OCI-M1 (cell line): ENCODE data around the gene PARP9.
"Not testable (repeated sequence)": the region's sequence is repeated elsewhere in the genome, so short reads cannot be mapped to it uniquely, and the experiment has no call there.

Experiments used
- DNase-seq: peaks from one replicate; lab custom pipeline; 2025; lab: John Stamatoyannopoulos, UW

Gene PARP9

GRCh38 chr3:122576174-122576940, 12.3 kb upstream of the PARP9 start:
- DNase-seq: peak; percentile 38

DNA sequence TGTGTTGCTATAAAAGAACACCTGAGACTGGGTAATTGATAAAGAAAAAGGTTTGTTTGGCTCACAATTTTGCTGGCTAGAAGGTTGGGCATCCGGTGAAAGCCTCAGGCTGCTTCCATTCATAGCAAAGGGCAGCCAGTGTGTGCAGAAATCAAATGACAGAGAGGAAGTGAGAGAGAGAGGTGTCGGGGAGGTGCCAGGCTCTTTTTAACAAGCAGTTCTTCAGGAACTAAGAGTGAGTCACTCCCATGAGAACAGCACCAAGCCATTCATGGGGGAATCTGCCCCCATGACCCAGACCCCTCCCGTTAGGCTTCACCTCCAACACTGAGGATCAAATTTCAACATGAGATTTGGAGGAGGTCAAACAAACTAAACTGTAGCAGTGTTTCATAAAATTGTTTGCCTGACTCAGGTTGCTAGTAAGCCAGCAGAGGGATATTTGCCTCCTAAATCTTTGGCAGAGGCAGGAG, 8.9 kb upstream of the PARP9 start:
- DNase-seq: peak; percentile 22

- no peak for DNase-seq
Observed at GRCh38 chr3:122568755-122569154, 4.7 kb upstream of the PARP9 start.

GRCh38 chr3:122568131-122568530, 4.0 kb upstream of the PARP9 start:
- not testable (repeated sequence) for DNase-seq

DNA sequence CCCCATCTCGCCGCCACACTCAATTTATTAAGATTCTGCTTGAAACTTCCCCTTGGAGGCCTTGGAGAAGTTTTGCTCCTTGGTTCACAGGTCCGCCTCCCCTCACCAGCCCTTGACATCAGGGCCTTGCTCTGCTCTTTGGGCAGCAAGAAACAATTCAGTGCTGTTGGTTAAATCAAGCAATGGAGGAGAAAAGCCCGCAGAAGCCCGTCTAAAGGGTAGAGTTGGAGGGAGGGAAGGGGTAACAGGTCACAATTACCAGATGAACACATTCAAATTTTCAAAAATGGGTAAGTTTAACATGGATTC, 429 bp downstream of the PARP9 start:
- peak; percentile 68 for DNase-seq

GRCh38 chr3:122562923-122563716, 980 bp downstream of the PARP9 start:
- DNase-seq: peak; percentile 50

GRCh38 chr3:122560680-122561079, 3.4 kb downstream of the PARP9 start:
- peak; percentile 81 for DNase-seq

GRCh38 chr3:122559906-122560305, 4.2 kb downstream of the PARP9 start:
- no peak for DNase-seq

DNA sequence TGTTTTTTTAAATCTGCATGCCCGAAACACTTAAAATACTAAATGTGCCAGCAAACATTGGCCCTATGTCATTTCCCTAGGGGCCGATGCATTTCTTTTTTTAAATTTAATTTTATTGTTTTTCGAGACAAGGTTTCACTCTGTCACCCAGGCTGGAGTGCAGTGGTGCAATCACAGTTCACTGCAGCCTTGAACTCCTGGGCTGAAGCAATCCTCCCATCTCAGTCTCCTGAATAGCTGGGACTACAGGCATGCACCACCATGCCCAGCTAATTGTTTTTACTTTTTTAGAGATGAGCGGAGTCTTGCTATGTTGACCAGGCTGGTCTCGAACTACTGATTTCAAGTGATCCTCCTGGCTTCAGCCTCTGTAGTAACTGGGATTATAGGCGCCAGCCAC, 5.5 kb downstream of the PARP9 start:
- DNase-seq: no peak

GRCh38 chr3:122557356-122557755, 6.7 kb downstream of the PARP9 start:
- DNase-seq: no peak

DNA sequence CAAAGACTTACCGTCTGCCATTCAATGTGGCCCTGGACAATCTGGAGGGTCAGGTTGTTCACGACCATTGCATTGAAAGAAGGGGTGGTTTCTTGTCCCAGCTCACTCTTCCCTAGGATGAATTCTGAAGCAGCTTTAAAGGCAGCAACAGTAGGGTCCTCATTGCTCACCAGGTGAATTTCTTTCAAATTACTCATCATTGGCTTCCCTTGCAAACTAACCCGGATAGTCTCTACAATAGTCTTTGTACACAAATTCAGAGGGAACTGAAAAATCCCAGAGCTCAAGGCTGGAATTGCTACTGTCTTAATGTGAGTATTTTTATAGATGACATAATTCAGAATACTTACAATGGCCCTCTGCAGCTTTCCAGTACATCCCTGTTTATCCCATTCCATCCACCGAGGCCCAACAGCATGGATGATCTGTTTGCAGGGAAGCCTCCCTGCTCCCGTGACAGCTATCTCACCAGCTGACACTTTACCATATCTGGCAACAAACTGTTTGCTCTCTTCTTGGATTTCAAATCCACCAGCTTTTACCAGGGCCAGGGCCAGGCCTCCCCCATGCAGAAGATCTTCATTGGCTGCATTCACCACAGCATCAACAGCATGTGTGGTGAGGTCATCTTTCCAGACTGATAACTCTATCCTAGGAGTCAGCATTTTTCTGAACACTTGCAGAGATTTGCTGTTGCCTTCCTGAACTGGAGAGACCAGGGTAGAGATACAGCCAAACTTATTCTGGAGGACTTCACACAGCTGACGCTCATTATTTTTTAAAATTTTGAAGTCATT, 8.6 kb downstream of the PARP9 start:
- DNase-seq: no peak

GRCh38 chr3:122553171-122553570, 10.9 kb downstream of the PARP9 start:
- DNase-seq: no peak

DNA sequence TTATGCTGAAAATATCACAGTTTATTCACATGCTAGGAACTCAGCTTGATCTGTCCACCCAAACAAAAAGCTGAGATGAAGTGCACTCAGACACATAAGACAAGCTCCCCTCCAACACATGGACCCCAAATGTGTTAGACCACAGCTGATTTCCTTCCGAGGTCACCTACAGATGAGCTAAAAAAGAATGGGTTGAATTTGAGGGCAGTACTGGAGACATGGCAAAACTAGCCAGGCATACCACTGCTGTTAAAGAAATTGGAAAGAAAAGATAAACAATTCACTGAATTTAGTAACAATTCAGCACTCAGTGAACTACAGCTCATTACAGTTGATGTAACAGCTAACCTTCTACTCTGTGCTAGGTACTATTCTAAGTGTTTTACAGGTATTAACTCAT, 15.5 kb downstream of the PARP9 start:
- no peak for DNase-seq

- no peak for DNase-seq
Observed at GRCh38 chr3:122548076-122548475, 16.0 kb downstream of the PARP9 start.

DNA sequence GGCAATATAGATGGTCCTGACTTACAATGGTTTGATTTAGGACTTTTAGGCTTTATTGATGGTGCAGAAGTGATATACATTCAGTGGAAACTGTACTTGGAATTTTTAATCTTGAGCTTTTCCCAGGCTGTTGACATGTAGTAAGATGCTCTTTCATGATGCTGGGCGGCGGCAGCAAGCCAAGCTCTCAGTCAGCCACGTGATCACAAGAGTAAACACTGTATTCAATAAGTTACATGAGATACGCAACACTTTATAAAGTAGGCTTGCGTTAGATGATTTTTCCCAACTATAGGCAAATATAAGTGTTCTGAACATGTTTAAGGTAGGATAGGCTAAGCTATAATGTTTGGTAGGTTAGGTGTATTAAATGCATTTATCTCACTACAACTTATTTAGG, 17.9 kb downstream of the PARP9 start:
- DNase-seq: no peak

DNA sequence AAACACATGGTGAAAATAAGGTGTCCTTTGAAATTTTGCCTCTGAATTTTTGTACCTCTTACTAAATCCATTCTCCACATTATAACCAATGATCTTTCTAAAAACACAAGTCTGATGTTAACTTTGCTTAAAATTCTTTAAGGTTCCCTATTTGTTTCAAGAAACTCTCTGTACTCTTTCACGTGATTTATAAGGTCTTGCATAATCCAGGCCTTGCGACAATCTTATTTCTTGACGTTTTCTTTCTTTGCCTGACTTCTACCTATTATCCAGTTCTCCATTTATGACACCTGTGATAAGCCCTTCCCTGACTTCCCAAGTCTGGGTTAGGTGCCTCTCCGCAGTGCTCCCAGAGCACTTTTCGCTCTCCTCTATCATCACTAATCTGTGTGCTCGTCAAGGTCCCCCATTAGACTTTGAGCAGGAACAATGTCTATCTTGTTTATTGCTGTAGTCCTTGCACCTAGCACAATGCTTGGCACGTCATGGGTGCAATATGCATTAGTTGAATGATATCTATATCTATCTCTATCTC, 25.1 kb downstream of the PARP9 start:
- DNase-seq: no peak

DNA sequence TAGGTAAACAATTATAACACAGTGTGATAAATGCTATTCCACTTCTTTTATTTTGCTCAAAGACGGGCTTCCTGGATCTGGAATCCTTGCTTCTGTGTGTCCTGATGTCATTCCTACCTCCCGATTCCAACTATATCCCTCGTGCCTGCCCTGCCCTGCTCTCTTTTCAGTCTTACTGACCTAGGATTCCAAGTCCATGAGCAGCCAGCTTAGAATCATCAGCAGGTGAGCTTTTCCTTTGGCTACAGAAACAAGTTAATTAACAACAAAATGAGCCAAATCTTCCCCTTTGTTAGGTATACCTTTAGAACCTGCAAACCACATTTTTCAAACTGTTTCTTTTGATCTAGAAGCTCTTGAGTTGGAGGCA, 27.5 kb downstream of the PARP9 start:
- DNase-seq: no peak

DNA sequence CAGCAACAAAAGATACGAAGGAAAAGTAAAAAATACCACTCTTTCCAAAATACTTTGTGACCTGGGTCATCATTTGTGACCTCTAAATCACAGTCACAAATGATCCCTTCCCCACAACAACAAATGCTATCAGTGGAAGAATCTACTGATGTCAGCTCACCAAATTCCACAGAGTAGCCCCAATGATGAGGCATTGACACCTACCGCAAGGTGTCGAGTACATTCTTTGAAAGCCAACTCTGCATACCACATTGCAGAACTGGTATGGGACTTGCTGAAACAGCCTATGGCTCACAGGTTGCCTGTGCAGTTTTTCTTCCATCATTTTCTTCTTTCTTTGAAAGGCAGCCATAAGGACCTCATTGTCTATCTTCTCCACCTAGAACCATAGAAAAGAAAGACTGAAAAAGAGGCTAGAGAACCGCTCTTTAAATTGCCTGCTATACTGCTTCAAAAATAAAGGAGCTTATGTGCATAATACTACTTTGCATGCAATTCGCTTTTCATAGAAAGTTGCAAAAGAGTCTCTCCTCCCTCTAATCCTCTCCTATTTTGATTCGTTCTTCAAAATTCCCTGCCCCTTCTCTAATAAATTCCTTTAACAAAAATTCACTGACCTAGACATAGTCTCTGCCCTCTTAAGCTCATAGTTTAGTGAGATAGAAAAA, 28.0 kb downstream of the PARP9 start:
- no peak for DNase-seq

- DNase-seq: peak; percentile 26
Observed at GRCh38 chr3:122533931-122534334, 30.2 kb downstream of the PARP9 start.

DNA sequence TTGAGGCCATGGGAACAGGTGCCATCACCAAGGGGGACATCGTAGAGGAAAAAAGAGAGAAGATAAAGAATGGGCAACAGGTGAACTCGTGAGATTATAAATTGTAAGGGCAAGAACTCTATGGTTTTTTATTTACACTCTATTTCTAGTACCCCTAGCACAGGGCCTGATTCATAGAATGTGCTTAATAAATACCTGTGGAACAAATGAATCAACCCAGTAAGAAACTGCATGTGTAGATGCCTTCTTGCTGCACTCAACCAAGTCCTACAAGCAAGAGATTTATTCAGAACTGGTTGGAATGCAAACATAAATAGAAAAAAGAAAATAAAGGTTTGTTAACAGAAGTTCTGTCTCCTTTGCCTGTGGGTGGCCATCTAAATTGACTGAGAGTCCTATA, 30.6 kb downstream of the PARP9 start:
- DNase-seq: no peak

- no peak for DNase-seq
Observed at GRCh38 chr3:122530164-122530563, 33.9 kb downstream of the PARP9 start.

DNA sequence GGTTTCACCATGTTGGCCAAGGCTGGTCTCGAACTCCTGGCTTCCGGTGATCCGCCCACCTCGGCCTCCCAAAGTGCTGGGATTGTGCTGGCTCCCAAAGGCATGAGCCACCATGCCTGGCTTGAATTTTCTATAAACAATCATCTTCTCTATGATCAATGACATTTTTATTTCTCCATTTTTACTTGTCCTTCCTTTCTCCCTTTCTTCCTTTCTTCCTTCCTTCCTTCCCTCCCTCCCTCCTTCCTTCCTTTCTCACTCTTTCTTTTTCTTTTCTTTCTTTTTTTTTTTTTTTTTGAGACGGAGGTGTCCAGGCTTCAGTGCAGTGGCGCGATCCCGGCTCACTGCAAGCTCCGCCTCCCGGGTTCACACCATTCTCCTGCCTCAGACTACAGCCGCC, 40.8 kb downstream of the PARP9 start:
- DNase-seq: no peak
